ENCODE data around the gene SLC25A30.
A peak's percentile ranks its signal among the peaks of the same experiment; 100 is the strongest.

SLC25A30 gene

DNA sequence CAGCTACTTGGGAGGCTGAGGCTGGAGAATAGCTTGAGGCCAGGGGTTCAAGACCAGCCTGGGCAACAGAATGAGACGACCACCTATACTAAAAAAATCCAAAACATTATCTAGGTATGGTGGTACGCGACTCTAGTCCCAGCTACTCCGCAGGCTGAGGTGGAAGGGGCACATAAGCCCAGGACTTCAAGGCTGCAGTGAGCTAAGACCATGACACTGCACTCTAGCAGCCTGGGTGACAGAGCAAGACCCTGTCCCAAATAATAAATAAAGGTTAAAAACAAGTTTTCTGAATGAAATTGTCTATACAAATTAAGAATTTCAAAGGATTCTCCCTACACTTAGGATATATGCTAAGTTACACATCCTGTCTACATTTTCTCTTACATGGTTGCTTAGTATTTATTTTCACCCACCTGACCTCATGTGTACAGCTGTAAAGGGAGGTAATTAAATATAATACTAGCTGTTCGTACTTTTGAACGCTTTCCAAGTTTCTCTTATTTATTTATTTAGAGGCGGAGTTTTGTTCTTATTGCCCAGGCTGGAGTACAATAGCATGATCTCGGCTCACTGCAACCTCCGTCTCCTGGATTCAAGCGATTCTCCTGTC lies 1.6 kb downstream of the SLC25A30 start:
- POLR2A ChIA-PET, result interaction anchor here (0.6 kb wide), 1 partner anchor 39 kb away, joined by 3 read pairs; no protein-coding TSS in a partner anchor
- CTCF ChIA-PET, result interaction anchor here (0.6 to 9.1 kb wide), 7 partner anchors 22 to 370 kb away, joined by 3 to 71 read pairs (median 3); partner anchors contain the start of gene COG3

GRCh38 chr13:45415112-45415511 lies 3.1 kb downstream of the SLC25A30 start:
- ChIA-PET POLR2A (no interaction called here), CTCF (interaction anchor here (0.8 to 9.1 kb wide), 5 partner anchors 10 to 47 kb away, joined by 3 to 71 read pairs (median 4); no protein-coding TSS in a partner anchor)
- H3K4me3 ChIP-seq (ENCODE audit: low read depth, low read length), result no peak overlapping the region
- no peak for DNase-seq (ENCODE audit: low read depth, low spot score)
- no peak for TF ChIP-seq CTCF (IDR thresholded peaks at IDR 0.05; ENCODE audit: insufficient read depth, low read length, missing control alignments)

More for the DNA sequence above, 1.6 kb downstream of the SLC25A30 start:
- TF ChIP-seq CTCF (IDR thresholded peaks at IDR 0.05; ENCODE audit: insufficient read depth, low read length, missing control alignments), result no peak
- peak overlapping the region; percentile 77 for H3K4me3 ChIP-seq (ENCODE audit: low read depth, low read length)
- no peak for DNase-seq (ENCODE audit: low read depth, low spot score)

DNA sequence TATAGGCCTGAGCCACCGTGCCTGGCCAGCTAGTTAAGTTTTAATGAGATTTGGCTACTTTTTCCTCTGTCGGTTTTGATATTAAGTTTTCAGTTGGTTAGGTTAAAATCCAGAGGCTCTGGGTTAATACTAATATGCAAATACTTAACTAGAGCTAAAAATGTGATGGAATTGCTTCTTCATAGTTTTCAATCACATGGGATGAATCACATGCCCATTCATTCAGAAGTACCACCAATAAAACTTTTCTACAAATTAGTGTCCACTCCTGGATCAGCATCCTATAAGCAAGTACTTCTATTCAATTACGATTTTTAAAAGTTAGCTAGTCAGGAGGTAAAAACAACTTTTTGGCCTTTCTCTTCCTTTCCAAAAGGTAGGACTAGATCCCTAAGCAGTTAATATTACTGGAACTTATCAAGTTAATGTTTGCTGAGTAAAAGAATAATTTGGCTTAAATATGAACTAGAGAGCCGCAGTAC lies 4.3 kb downstream of the SLC25A30 start:
- H3K4me3 ChIP-seq (ENCODE audit: low read depth, low read length), result no peak overlapping the region
- TF ChIP-seq CTCF (IDR thresholded peaks at IDR 0.05; ENCODE audit: insufficient read depth, low read length, missing control alignments), result no peak
- DNase-seq (ENCODE audit: low read depth, low spot score), result no peak
- CTCF ChIA-PET, result interaction anchor here (1.4 to 9.1 kb wide), 2 partner anchors 20 to 43 kb away, joined by 5 to 71 read pairs; no protein-coding TSS in a partner anchor
- POLR2A ChIA-PET, result no interaction called here

GRCh38 chr13:45412274-45413049 lies 5.7 kb downstream of the SLC25A30 start:
- no peak for DNase-seq (ENCODE audit: low read depth, low spot score)
- TF ChIP-seq CTCF (IDR thresholded peaks at IDR 0.05; ENCODE audit: insufficient read depth, low read length, missing control alignments), result no peak
- ChIA-PET POLR2A (interaction anchor here (0.8 kb wide), 1 partner anchor 9 kb away, joined by 3 read pairs; no protein-coding TSS in a partner anchor), CTCF (interaction anchor here (1.8 to 9.1 kb wide), 2 partner anchors 9 to 18 kb away, joined by 8 to 71 read pairs; no protein-coding TSS in a partner anchor)
- H3K4me3 ChIP-seq (ENCODE audit: low read depth, low read length), result no peak overlapping the region

DNA sequence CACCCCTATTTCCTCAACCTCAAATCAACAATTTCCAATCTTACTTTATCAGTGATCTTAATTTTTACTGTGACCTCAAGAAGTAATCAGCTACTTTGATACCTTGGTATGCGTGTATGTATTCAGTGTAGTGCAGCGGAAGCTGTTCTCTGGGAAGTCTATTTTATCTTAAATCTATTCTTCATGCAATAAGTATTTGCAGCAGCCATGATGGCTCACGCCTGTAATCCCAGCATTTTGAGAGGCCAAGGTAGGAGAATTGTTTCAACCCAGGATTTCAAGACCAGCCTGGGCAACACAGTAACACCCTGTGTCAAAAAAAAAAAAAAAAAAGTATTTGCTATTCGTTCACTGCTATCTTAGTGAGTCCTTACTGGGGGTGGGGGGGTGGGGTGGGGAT lies 6.5 kb downstream of the SLC25A30 start:
- H3K4me3 ChIP-seq (ENCODE audit: low read depth, low read length), result no peak overlapping the region
- CTCF ChIA-PET, result interaction anchor here (1.0 to 9.1 kb wide), 4 partner anchors 8 to 41 kb away, joined by 3 to 71 read pairs (median 7); no protein-coding TSS in a partner anchor
- no peak for TF ChIP-seq CTCF (IDR thresholded peaks at IDR 0.05; ENCODE audit: insufficient read depth, low read length, missing control alignments)
- no peak for DNase-seq (ENCODE audit: low read depth, low spot score)
- POLR2A ChIA-PET, result no interaction called here

- ChIA-PET POLR2A (no interaction called here), CTCF (interaction anchor here (1.0 to 9.1 kb wide), 4 partner anchors 8 to 40 kb away, joined by 3 to 71 read pairs (median 7); no protein-coding TSS in a partner anchor)
- H3K4me3 ChIP-seq (ENCODE audit: low read depth, low read length), result no peak overlapping the region
- no peak for TF ChIP-seq CTCF (IDR thresholded peaks at IDR 0.05; ENCODE audit: insufficient read depth, low read length, missing control alignments)
- DNase-seq (ENCODE audit: low read depth, low spot score), result no peak
Observed at GRCh38 chr13:45411221-45411620, 7.0 kb downstream of the SLC25A30 start.
